HG03045 (cell line): ENCODE measurements around the gene ASTN2.

Experiments used
- ATAC-seq: cut with Tn5 transposase; IDR thresholded peaks from one replicate; pipeline ENCODE4 v1.9.1; 2021; ENCODE audit warnings: mild to moderate bottlenecking, moderate library complexity; ENCODE audit not compliant: unreplicated experiment

The ASTN2 gene

DNA sequence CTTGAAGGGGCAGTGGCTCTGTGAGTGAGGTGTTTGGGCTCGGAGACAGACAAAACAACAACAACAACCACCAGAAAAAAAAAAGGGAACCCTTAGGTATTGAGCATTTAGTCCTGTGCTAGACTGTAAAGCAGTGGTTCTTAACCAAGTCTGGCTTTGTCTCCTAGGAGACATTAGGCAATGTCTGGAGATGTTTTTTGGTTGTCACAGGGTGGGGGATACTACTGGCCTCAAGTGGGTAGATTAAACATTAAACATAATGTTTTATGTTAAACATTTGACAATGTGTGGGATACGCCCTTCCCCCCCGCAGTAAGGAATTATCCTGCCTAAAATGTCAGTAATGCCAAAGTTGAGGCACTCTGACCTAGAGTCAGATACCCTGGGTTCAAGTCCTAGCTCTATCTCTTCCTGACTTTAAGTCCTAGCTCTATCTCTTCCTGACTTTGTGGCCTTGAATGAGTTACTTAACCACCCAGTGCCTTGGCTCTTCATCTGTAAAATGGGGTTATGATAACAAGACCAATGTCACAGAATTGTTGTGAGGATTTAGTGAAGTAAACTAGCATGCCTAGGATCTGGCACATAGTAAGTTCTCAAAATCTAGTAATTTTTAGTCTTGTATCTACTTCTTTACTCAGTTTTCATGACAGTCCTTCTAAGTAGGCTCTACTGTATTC is 725.9 kb downstream of the ASTN2 start:
- no peak for ATAC-seq

DNA sequence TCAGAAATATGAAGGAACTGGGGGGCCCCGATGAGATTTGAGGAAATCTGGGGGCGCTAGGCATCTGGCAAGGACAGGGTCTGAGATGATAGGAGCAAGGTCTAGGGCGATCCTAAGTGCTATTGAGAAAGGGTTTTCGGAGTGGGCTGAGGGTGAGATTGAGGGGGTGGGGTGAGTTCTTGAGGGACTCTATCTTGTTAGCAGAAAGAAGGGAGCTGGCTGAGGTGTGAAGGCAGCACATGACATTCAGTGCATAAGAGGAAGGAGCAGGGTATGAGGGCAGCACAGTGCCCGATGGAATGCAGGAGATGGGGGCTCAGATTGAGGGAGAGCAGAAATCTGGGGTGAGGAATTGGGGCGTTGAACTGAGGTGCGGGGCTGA is 727.1 kb downstream of the ASTN2 start:
- ATAC-seq: no peak

DNA sequence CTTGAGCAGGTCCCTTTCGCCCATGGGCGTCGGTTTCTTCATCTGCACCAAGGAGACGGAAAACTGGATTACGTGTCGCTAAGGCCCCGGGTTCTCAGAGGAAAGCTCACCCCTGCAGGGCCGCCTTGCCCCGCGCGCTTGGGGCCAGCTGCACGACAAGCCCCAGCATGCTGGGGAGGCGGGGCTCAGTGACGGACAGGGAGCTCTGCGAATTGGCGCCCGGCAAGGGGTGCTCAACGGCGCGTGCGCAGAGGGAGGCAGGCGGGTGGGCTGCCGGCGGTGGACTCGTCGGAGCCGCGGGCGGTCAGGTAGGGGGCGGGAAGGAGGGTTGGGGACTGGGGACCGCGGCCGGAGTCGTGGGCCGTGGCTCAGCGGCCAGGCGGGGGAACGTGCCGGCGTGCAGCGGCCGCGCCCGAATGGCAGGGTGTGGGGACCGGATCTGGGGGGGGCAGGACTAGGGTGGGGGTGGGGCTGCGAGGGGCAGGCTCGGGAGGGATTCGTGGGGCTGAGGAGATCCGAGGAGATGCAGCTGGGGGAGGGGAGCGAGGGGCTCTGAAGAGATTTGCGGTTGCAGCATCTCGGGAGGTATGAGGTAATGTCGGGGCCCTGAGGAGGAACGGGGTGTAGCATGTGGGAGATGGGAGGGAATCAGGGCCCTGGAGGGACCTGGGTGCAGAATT is 727.6 kb downstream of the ASTN2 start, which contains the start of gene TRIM32:
Gene TRIM32 (plus strand): TSS at position 232 of the 680 bp plus-strand sequence. CDS start 10,438 bp downstream, outside the sequence.
- ATAC-seq: peak; percentile 99

- peak; percentile 22 for ATAC-seq
Measured at GRCh38 chr9:116686693-116687073, 728.2 kb downstream of the ASTN2 start.

- no peak for ATAC-seq
Measured at GRCh38 chr9:116686135-116686534, 728.7 kb downstream of the ASTN2 start.

- ATAC-seq: no peak
Measured at GRCh38 chr9:116685166-116685565, 729.7 kb downstream of the ASTN2 start.

- no peak for ATAC-seq
Measured at GRCh38 chr9:116683535-116683934, 731.3 kb downstream of the ASTN2 start.

GRCh38 chr9:116674210-116674980 is 740.5 kb downstream of the ASTN2 start:
- ATAC-seq: no peak

- no peak for ATAC-seq
Measured at GRCh38 chr9:116673375-116673774, 741.5 kb downstream of the ASTN2 start.

GRCh38 chr9:116671605-116672004 is 743.3 kb downstream of the ASTN2 start:
- ATAC-seq: no peak

GRCh38 chr9:116668970-116669695 is 745.7 kb downstream of the ASTN2 start:
- no peak for ATAC-seq

DNA sequence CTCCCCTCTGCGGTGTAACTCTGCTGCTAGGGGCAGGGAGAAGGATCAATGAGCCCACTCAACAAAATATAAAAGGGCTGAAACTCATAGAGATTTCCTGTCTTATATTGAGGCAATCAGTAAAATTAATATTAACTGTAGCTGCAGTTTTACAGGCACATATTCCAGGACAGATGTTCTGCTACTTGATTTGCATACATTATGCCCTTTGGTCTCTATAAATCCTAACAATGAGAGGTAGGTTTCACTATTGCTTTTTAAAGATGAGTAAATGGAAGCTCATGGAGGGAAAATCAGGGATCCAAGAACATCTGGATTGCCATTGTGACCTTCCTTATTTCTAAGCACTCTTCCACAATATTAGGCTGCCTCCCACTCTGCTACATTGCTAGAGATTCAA is 751.3 kb downstream of the ASTN2 start:
- no peak for ATAC-seq

GRCh38 chr9:116662646-116663310 is 752.1 kb downstream of the ASTN2 start:
- no peak for ATAC-seq

GRCh38 chr9:116661037-116661954 is 753.6 kb downstream of the ASTN2 start:
- ATAC-seq: no peak

DNA sequence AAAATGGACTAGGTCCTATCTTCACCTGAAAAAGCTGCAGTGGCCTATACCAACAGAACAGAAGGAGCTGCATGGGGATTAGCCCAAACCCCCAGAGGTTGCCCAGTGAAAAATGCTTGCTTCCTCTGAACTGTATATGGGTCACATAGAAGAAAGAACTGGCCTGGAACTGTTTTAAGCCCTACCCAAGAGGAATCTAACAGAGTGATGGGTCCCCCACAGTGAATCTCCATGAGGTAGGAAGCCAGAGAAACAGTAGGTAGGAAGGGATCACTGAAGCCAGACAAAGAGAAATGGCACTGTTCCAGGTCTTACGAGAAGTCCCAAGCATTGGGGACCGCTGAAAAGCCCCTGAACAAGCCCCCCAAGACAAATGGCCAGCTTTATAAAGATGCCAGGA is 756.6 kb downstream of the ASTN2 start:
- ATAC-seq: no peak

GRCh38 chr9:116656977-116657376 is 757.9 kb downstream of the ASTN2 start:
- no peak for ATAC-seq

- ATAC-seq: no peak
Measured at GRCh38 chr9:116656501-116656971, 758.3 kb downstream of the ASTN2 start.

DNA sequence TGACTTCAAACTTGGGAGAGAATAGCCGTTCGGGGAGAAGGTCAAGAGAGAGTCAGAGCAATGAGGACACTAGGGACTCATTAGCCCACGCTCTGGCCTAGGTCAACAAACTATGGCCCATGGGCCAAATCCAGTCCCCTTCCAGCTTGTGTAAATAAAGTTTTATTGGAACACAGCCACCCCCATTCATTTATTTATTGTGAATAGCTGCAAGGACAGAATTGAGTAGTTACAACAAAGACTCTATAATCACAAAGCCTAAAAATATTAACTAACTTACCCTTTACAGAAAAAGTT is 760.9 kb downstream of the ASTN2 start:
- no peak for ATAC-seq

DNA sequence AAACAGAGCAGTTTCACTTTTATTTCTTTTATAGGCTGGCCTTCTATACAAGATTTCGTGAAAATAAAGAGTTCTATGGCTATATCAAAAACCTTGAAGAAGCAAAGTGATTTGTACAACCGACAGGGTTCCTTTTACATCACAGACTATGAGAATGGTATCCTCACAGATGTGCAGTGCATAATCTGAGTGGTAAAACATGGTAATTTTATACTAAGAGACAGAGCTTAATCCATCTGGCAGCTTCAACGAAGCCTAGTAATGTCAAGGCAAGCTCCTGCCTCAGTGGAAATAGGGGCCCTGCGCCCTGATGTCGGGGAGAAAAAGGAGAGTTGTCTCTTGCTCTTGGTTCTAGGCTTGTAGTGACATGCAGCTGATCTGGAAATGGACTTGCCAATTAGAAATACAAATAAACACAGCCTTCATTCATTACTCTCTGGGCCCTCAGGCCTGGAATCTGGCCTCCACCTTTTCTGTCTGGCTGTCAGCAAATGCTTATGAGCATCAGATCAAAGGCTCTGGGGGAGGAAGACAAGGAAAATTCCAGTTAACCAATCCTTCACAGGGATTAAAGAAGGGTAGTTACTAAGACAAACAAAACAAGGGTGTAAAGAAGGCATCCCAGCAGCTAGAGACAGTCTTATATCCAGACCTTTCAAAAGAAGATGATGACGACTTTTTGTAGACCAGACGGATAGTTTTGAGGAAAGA is 761.4 kb downstream of the ASTN2 start:
- ATAC-seq: no peak
